Measurements from ENCODE around the gene CCNT1.

DNA sequence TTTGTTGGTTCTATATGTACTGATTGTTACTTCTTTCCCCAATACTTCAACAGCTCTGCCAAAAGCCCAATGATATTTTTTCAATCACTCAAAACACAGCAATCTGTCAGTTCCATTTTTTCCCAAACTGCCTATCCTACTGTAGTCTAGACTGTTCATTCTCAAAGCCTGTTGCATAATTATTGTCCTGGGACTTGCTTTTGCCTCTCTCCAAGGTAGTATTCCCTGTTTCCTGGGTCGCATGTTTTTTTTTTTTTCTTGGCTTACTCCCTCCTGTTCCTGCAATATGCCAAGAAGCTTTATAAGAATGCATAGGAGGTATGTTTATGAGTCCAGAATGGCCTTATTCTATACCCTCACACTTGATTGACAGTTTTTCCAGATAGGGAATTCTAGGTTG is 19.9 kb upstream of the CCNT1 start:
- TF ChIP-seq, protein P1, sequence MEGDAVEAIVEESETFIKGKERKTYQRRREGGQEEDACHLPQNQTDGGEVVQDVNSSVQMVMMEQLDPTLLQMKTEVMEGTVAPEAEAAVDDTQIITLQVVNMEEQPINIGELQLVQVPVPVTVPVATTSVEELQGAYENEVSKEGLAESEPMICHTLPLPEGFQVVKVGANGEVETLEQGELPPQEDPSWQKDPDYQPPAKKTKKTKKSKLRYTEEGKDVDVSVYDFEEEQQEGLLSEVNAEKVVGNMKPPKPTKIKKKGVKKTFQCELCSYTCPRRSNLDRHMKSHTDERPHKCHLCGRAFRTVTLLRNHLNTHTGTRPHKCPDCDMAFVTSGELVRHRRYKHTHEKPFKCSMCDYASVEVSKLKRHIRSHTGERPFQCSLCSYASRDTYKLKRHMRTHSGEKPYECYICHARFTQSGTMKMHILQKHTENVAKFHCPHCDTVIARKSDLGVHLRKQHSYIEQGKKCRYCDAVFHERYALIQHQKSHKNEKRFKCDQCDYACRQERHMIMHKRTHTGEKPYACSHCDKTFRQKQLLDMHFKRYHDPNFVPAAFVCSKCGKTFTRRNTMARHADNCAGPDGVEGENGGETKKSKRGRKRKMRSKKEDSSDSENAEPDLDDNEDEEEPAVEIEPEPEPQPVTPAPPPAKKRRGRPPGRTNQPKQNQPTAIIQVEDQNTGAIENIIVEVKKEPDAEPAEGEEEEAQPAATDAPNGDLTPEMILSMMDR (IDR thresholded peaks at IDR 0.05): no peak
- TF ChIP-seq POLR2A (IDR thresholded peaks at IDR 0.05) (no peak), POLR2AphosphoS5 (IDR thresholded peaks at IDR 0.05) (no peak)
